CD1c-positive myeloid dendritic cell (primary cell): Measurements from ENCODE around the gene MLANA.
"Not testable (repeated sequence)": the region's sequence is repeated elsewhere in the genome, so short reads cannot be mapped to it uniquely, and the experiment has no call there.

Experiments
- DNase-seq: peaks from one replicate; pipeline ENCODE4 v3.0.0-alpha.2; 2016; ENCODE audit errors: extremely low spot score

MLANA gene

GRCh38 chr9:5869315-5870019 lies 21.2 kb upstream of the MLANA start:
- no peak for DNase-seq

DNA sequence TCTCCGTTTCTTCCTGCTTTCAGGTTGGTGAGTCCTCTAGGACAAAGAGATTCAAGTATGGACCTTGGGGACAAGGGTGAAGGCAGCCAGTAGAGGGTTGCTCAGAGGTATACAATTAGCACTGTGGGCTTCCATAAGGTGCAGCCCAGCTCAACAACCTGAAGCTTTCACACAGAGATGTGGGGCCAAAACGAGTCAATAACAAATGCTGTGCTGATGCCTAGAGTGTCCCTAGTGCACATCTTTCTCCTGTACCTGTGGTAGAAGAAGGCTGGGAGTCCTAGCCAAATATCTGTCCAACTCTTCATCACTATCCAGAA lies 20.7 kb upstream of the MLANA start:
- no peak for DNase-seq

- DNase-seq = no peak
These were observed 20.0 kb upstream of the MLANA start for GRCh38 chr9:5870691-5871090.

DNA sequence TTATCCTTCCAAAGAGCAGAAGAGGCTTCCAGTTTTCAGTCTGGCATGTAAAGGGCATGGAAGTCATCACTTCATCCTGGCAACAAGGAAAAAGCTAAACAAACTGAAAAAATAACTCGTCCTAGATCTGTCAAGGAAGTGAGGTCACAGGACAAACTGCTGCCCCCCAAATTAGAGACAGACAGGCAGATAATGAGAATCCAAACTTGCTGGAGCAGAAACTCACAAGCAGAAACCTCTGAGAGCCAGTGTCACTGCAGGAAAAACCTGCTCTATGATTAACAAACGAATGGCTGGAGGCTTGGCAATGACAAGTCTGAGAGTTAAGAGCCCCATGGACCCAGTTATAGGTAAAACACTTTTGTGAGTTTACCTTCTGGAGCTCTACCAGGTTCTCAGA lies 18.9 kb upstream of the MLANA start:
- DNase-seq = no peak

GRCh38 chr9:5872511-5872910 lies 18.2 kb upstream of the MLANA start:
- no peak for DNase-seq

DNA sequence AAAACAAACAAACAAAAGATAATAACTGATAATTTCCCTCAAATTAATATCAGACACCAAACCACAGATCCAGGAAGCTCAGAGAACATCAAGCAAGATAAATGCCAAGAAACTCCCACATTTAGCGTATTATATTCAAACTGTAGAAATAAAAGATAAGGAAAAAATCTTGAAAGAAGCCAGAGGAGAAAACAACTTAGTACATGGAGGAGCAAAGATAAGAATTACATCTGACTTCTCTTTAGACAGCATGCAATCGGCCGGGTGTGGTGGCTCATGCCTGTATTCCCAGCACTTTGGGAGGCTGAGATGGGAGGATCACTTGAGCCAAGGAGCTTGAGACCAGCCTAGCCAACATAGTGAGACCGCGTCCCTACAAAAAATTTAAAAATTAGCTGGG lies 17.2 kb upstream of the MLANA start:
- DNase-seq = no peak

- no peak for DNase-seq
These were observed 16.6 kb upstream of the MLANA start for GRCh38 chr9:5874048-5874447.

GRCh38 chr9:5876026-5876425 lies 14.7 kb upstream of the MLANA start:
- no peak for DNase-seq

DNA sequence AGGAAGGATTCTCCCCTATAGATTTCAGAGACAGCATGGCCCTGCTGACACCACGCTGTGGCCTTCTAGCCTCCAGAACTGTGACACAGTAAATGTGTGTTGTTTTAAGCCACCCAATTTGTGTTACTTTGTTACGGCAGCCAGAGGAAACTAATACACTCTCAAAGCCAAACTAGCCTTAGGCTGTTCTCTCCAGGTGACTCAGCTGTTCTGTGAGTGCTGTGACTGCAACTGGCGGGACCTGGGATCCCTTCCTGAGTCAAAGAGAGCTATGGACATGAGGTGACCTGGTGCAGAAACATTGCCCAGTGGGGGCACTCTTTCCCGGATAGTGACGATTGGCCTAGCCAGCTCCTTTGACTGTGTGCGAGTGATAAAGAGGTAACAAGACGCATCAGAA lies 14.0 kb upstream of the MLANA start:
- no peak for DNase-seq

DNA sequence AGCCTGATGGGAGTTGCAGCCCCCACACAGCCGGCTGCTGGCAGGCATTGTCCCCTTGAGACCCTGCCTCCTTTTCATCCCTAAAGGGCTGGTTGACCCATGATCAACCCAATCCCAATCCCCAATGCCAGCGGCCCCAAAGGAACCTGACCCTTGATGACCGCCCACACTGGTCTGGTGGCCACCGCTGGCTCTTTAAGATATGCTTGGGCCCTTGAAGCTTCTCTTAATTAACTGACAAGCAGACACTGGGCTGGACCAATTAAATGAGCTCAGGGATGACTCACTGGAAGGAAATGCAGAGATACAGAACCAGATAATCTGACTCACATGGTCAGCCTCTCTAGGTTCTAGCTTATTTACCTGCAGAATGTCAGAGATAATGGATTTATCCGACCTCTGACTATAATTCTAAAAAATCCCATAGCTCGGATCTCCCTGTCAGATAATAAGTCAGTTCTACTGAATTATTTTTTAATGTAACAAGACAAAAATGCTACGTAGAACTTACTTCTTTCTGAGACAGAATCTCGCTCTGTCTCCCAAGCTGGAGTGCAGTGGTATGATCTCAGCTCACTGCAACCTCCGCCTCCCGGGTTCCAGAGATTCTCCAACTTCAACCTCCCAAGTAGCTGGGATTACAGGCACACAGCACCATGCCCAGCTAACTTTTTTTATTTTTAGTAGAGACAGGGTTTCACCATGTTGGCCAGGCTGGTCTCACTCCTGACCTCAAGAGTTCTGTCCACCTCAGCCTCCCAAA lies 11.1 kb upstream of the MLANA start:
- DNase-seq = no peak

GRCh38 chr9:5882244-5883012 lies 8.3 kb upstream of the MLANA start:
- DNase-seq = not testable (repeated sequence)

GRCh38 chr9:5884191-5884590 lies 6.5 kb upstream of the MLANA start:
- no peak for DNase-seq

DNA sequence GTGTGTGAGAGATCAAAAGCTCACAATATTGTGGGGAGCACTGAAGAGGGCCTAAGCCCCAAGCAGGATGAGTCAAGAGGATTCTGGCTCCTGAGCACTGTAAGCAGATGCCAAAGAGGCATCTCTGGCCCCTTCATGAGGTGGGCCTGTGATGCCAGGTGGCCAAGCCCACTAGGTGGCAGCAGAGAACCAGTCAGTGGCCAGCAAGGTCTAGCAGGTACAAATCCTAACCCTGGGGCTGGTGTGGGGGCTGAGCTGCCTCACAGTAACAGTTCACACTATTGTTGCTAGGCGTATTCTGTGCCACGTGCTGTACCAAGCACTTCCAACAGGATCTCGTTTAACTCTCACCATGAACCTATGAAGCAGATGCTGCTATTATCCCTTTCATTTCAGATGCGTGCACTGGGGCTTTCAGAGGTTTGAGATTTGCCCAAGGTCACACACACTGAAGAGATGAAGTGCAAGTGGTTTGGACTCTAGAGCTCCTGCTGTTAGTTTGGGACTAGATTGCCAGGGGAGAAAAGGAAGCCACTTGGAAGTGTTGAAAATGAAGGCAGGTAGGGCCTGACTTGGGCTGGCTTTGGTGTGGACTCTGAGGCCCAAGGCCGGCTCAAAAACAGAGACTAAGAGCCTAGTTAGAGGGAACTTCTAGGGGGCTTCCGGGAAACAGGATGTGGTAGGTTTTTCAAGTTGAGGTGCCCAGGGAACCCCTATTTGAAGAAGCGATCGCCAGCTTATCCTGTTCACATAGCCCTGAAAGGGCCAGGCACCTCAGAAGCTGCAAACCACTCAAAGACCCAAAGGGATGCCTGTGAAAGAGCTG lies 4.4 kb upstream of the MLANA start:
- peak; percentile 59 for DNase-seq

GRCh38 chr9:5892456-5893133 lies 1.9 kb downstream of the MLANA start:
- DNase-seq = no peak

- DNase-seq = no peak
These were observed 2.4 kb downstream of the MLANA start for GRCh38 chr9:5893134-5893505.

DNA sequence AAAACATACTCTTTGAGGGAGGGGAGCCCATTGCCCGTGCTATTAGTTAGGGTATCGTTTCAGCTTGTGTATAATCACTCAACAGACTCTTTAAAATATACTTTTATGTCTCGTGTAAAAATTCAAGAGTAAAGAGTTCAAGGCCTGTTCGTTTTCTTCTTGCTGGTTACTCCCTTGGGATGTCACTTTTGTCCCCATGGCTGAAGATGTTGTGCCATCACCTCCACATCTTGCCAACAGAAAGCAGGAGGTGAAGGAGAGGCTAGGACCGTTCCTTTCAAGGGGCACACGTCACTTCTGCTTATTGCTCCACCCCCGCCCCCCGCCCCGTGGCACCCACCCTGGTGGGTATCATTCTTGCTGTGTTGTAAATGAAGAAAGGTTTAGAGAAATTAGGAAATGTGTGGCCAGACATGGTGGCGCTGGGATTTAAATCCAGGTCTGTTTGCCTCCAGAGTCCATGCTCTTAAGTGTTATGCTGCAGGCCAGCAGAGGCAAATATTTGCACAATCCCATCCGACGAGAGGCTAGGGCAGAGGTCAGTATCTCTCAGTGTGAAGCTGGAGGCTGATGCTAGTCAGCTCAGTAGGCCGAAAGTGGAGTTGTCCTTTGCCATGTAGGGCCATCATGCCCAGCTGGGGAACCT lies 3.0 kb downstream of the MLANA start:
- no peak for DNase-seq

DNA sequence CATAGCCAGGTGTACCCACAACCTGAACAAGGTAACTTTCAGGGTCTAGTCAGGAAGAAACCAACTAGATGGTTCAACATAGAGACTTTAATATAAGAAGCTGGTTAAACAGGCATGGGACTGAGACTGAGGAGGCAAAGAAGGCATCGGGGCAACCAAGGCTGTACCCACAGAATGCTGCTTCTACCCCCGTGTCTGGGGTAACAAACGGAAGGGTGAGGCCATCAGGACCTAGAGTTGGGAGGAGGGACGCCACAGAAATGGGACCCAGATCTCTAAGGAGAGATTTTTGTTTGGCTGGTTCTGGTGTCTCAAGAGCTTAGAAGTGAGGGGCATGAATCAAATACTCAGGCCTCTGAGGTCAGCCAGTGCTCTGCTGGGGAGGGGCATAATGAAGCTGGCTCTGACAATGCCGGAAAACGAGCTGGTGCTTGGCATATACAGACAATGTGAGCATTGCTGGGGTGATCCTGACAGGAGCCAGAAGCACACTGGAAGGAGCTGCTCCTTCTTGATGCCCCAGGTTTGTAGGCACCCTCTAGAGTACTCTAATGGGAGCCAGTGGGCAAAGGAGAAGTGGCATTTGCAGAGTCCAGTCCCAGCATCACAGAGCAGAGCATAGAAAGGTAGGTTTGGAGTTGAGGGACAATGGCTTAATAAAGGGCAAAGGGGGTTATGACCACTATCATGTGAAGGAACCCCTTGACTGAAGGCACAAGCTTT lies 3.7 kb downstream of the MLANA start:
- DNase-seq = no peak

GRCh38 chr9:5895782-5896181 lies 5.1 kb downstream of the MLANA start:
- no peak for DNase-seq

- DNase-seq = no peak
These were observed 6.2 kb downstream of the MLANA start for GRCh38 chr9:5896863-5897262.

DNA sequence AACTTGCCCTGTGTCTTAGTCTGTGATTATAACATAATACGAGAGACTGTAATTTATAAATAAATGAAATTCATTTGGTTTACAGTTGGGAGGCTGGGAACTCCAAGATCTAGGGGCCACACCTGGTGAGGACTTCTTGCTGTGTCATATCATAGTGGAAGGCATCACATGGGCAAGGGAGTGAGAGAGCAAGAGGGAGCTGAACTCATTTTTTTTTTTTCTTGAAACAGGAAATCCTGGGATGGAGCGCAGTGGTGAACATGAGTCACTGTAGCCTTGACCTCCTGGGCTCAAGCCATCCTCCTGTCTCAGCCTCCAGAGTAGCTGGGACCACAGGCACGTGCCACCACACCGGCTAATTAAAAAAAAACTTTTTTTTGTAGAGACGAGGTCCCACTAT lies 7.2 kb downstream of the MLANA start:
- DNase-seq = no peak
